ENCODE measurements around the gene RRP1. TPM values are rescaled to one million over a fixed set of nuclear protein-coding genes. Genes with fewer than 3 reads are reported as not detected.

The RRP1 gene
- polyA plus RNA-seq, 1 of the 3 experiments (the other 2 are of a cell fraction): 22.7 TPM

GRCh38 chr21:43777953-43778352, 11.4 kb upstream of the RRP1 start:
- Histone ChIP-seq H3K9me2 (no peaks in the 10 kb centered on the region), H4K20me1 (ENCODE audit: insufficient read depth) (no peaks in the 10 kb centered on the region), H3K36me3 (replicated peaks in 1 of 2; ENCODE audit: control insufficient read depth in 1 of 2, insufficient read depth in 2 of 2, low read length in 1 of 2) (peaks cover 10 to 13% of the 10 kb centered on the region in 2 experiments), H2AFZ (ENCODE audit: low read depth) (no peak overlapping the region), H3K9ac (no peak overlapping the region), H3K27ac (ENCODE audit: low read depth in 2 of 2, low read length in 1 of 2) (no peak overlapping the region), H3K9me3 (no peaks in the 10 kb centered on the region), H3K4me3 (ENCODE audit: low read depth in 2 of 2, low read length in 1 of 2) (no peak overlapping the region), H3K4me1 (ENCODE audit: control insufficient read depth in 1 of 2, insufficient read depth in 2 of 2, low read depth in 1 of 2, low read length in 1 of 2) (peaks cover 0 to 6% of the 10 kb centered on the region in 2 experiments; a peak in 1 of 4 replicates), H3K79me2 (ENCODE audit: insufficient read depth) (peaks cover 17% of the 10 kb centered on the region; the same call in 1 of the 2 replicates), H3K4me2 (no peak overlapping the region), H3F3A (replicated peaks; ENCODE audit: insufficient read depth) (peaks cover 8% of the 10 kb centered on the region), H3K27me3 (ENCODE audit: insufficient read depth) (no peaks in the 10 kb centered on the region)
- TF ChIP-seq PBX3 (IDR thresholded peaks at IDR 0.05): no peak
- no peak for TF ChIP-seq RAD21 (IDR thresholded peaks at IDR 0.05; ENCODE audit: low read length)
- TF ChIP-seq EZH2phosphoT487 (IDR thresholded peaks at IDR 0.05; ENCODE audit: borderline replicate concordance, low read depth): no peak
- no peak for TF ChIP-seq FOSL2 (IDR thresholded peaks at IDR 0.05; ENCODE audit: borderline replicate concordance, low read depth)
- no peak for TF ChIP-seq REST (IDR thresholded peaks at IDR 0.05; ENCODE audit: low read depth, low read length)
- no peak for TF ChIP-seq MXI1 (IDR thresholded peaks at IDR 0.05; ENCODE audit: low read depth, low read length)
- TF ChIP-seq ZBTB33 (IDR thresholded peaks at IDR 0.05; ENCODE audit: borderline replicate concordance, low read depth): no peak
- no peak for TF ChIP-seq USF1 (IDR thresholded peaks at IDR 0.05; ENCODE audit: borderline replicate concordance, low read depth)
- TF ChIP-seq NFIC (IDR thresholded peaks at IDR 0.05; ENCODE audit: borderline replicate concordance): no peak
- TF ChIP-seq USF2 (IDR thresholded peaks at IDR 0.05; ENCODE audit: borderline replicate concordance, low read depth, low read length): no peak
- TF ChIP-seq RCOR1 (IDR thresholded peaks at IDR 0.05; ENCODE audit: low read length): no peak
- no peak for TF ChIP-seq MAX (IDR thresholded peaks at IDR 0.05; ENCODE audit: low read depth)
- DNase-seq: no peak
- ChIA-PET CTCF (interaction anchor here (2.3 kb wide), 1 partner anchor 12 kb away, joined by 9 read pairs; the partner anchor contains the start of gene RRP1), POLR2A (no interaction called here)
- WGBS (ENCODE audit: low lambda C conversion rate): 91% methylated on average over 5 of the region's 5 CpGs
